CD4-positive, CD25-positive, alpha-beta regulatory T cell (primary cell): ENCODE results near the gene SEMA6B. TPM values are rescaled to one million over a fixed set of nuclear protein-coding genes. Genes with fewer than 3 reads are reported as not detected.
"Not testable (repeated sequence)": the region's sequence is repeated elsewhere in the genome, so short reads cannot be mapped to it uniquely, and the experiment has no call there.

ENCODE experiments used
- ATAC-seq, 2 donors: fragments of 150-1000 bp; cut with Tn5 transposase; one replicate each; pipeline ENCODE4 v1.10.0; 2021; ENCODE audit warnings: low read depth in 2 of 2, moderate number of reproducible peaks in 2 of 2, moderate library complexity in 1 of 2
- DNase-seq, 3 donors: peaks; one replicate each; pipeline versions ENCODE4 v3.0.0 to v3.0.0-alpha.2; 2012 to 2022; ENCODE audit warnings: mixed read lengths in 1 of 3
- H3K27ac ChIP-seq: one replicate; pipeline ENCODE4 v1.7.0; 2013; ENCODE audit warnings: mild to moderate bottlenecking, low read length; ENCODE audit not compliant: insufficient read depth, poor library complexity, severe bottlenecking
- H3K27me3 ChIP-seq: one replicate; pipeline ENCODE4 v1.7.0; 2013; ENCODE audit warnings: low read length; ENCODE audit not compliant: control insufficient read depth, insufficient read depth
- H3K36me3 ChIP-seq: one replicate; pipeline ENCODE4 v1.7.0; 2013; ENCODE audit warnings: mild to moderate bottlenecking, low read length, moderate library complexity; ENCODE audit not compliant: control insufficient read depth, insufficient read depth
- H3K4me1 ChIP-seq: 2 replicates; pipeline ENCODE4 v1.7.0; 2013; ENCODE audit warnings: mild to moderate bottlenecking, low read length; ENCODE audit not compliant: insufficient read depth, control insufficient read depth, poor library complexity, severe bottlenecking
- H3K4me3 ChIP-seq: one replicate; pipeline ENCODE4 v1.7.0; 2013; ENCODE audit warnings: low read depth, mild to moderate bottlenecking, low read length, moderate library complexity
- H3K9me3 ChIP-seq, 2 experiments: 1 replicate in 1 of 2; 2 replicates in 1 of 2; pipeline ENCODE4 v1.7.0; 2013; ENCODE audit warnings: low read length in 2 of 2, mild to moderate bottlenecking in 1 of 2, moderate library complexity in 1 of 2; ENCODE audit not compliant: control insufficient read depth in 2 of 2
- H3K27ac Mint-ChIP-seq, 3 donors: one replicate each; pipeline ENCODE4 v1.8.0; 2020 to 2022; ENCODE audit warnings: mild to moderate bottlenecking in 3 of 3, mixed read lengths in 3 of 3, moderate library complexity in 2 of 3
- H3K27me3 Mint-ChIP-seq: one replicate; pipeline ENCODE4 v1.8.0; 2022; ENCODE audit warnings: mild to moderate bottlenecking, mixed read lengths
- H3K36me3 Mint-ChIP-seq: one replicate; pipeline ENCODE4 v1.8.0; 2020; ENCODE audit warnings: mixed read lengths
- H3K4me1 Mint-ChIP-seq, 4 donors: one replicate each; pipeline ENCODE4 v1.8.0; 2020 to 2022; ENCODE audit warnings: mixed read lengths in 4 of 4, mild to moderate bottlenecking in 1 of 4
- H3K4me3 Mint-ChIP-seq, 4 donors: one replicate each; pipeline ENCODE4 v1.8.0; 2020 to 2022; ENCODE audit warnings: mild to moderate bottlenecking in 4 of 4, mixed read lengths in 4 of 4, moderate library complexity in 3 of 4
- H3K9me3 Mint-ChIP-seq, 7 donors: one replicate each; pipeline ENCODE4 v1.8.0; 2020 to 2022; ENCODE audit warnings: mixed read lengths in 7 of 7, mild to moderate bottlenecking in 3 of 7, moderate library complexity in 2 of 7
- polyA plus RNA-seq, 4 donors: library from polyadenylated mRNA; unstranded; fragments of 300-500 nt; fragmentation: Illumina TruSeq; gene quantifications; one replicate each; pipeline ENCODE4 v1.2.3, GENCODE V29; 2021
- total RNA-seq: library from RNA; stranded (reverse); gene quantifications from one replicate; pipeline ENCODE4 v1.2.3, GENCODE V29; 2022

Gene SEMA6B
- total and polyA plus RNA-seq, 5 donors from 2014 or later: not detected

- Mint-ChIP-seq H3K4me3 (no peak overlapping the region), H3K9me3 (peaks cover 0 to 1% (median 0%) of the 10 kb centered on the region in 7 donors), H3K4me1 (peaks cover 0 to 4% (median 2%) of the 10 kb centered on the region in 4 donors), H3K27me3 (peaks cover 4% of the 10 kb centered on the region), H3K36me3 (no peaks in the 10 kb centered on the region), H3K27ac (no peak overlapping the region)
- Histone ChIP-seq H3K36me3 (no peaks in the 10 kb centered on the region), H3K4me1 (peaks cover 7% of the 10 kb centered on the region), H3K9me3 (no peaks in the 10 kb centered on the region), H3K27me3 (no peaks in the 10 kb centered on the region), H3K27ac (no peak overlapping the region), H3K4me3 (no peak overlapping the region)
- no peak for DNase-seq
- ATAC-seq: no peak
Observed at GRCh38 chr19:4533835-4534424, 25.6 kb downstream of the SEMA6B start.

- no peak overlapping the region for H3K4me3 Mint-ChIP-seq
- peaks cover 8% of the 10 kb centered on the region for H3K27me3 Mint-ChIP-seq
- Histone ChIP-seq H3K4me3 (no peak overlapping the region), H3K36me3 (no peaks in the 10 kb centered on the region), H3K4me1 (peaks cover 7% of the 10 kb centered on the region), H3K27ac (no peak overlapping the region), H3K27me3 (no peaks in the 10 kb centered on the region), H3K9me3 (no peaks in the 10 kb centered on the region)
- peaks cover 0 to 1% (median 0%) of the 10 kb centered on the region in 7 donors for H3K9me3 Mint-ChIP-seq
- H3K27ac Mint-ChIP-seq: peak overlapping the region in 1 of 3 donors; percentile 0
- peaks cover 0 to 4% (median 2%) of the 10 kb centered on the region in 4 donors for H3K4me1 Mint-ChIP-seq
- H3K36me3 Mint-ChIP-seq: no peaks in the 10 kb centered on the region
- no peak for ATAC-seq
- DNase-seq: no peak
Observed at GRCh38 chr19:4533334-4533733, 26.1 kb downstream of the SEMA6B start.

- Histone ChIP-seq H3K9me3 (no peaks in the 10 kb centered on the region), H3K27ac (no peak overlapping the region), H3K4me1 (peaks cover 7% of the 10 kb centered on the region), H3K4me3 (no peak overlapping the region), H3K27me3 (no peaks in the 10 kb centered on the region), H3K36me3 (no peaks in the 10 kb centered on the region)
- Mint-ChIP-seq H3K4me3 (no peak overlapping the region), H3K9me3 (peaks cover 0 to 1% (median 0%) of the 10 kb centered on the region in 7 donors), H3K36me3 (no peaks in the 10 kb centered on the region), H3K4me1 (peaks cover 0 to 4% (median 2%) of the 10 kb centered on the region in 4 donors), H3K27me3 (peaks cover 8% of the 10 kb centered on the region), H3K27ac (peak overlapping the region in 1 of 3 donors; percentile 79)
- ATAC-seq (no peak), DNase-seq (no peak)
Observed at GRCh38 chr19:4531562-4532165, 27.8 kb downstream of the SEMA6B start.

DNA sequence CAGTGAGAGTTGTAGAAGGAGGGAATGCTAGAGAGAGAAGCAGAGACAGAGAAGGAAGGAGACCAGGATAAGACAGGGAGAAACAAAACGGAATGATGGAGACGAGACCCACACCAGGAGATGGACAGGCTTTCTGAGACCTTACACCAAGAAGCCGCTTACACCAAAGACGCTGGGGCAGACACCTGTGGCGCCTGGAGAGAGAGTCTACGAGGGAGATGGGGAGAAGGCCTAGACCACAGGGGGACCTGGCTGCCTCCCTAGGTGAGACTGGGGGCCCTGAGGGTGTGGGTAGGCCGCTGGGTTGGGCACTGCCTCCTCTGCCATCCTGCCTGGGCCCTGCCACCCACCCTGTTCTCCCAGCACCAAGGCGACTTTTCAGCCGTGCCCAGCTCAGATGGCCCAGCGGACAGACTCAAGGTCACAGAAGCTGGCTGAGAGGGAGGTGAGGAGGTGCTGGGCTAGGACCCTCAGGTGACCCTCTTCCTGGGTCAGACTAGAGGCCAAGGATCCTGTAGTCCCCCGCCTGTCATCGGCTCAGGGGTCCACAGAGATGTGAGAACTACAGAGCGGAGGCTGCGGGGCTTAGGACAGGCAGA, 29.5 kb downstream of the SEMA6B start:
- Mint-ChIP-seq H3K36me3 (no peaks in the 10 kb centered on the region), H3K4me1 (no peaks in the 10 kb centered on the region), H3K9me3 (peaks cover 0 to 1% (median 0%) of the 10 kb centered on the region in 7 donors), H3K27ac (peak overlapping the region in 1 of 3 donors; percentile 68), H3K4me3 (no peak overlapping the region), H3K27me3 (peaks cover 4% of the 10 kb centered on the region)
- peaks cover 1% of the 10 kb centered on the region for H3K4me1 ChIP-seq
- no peak overlapping the region for H3K27ac ChIP-seq
- DNase-seq (no peak), ATAC-seq (no peak)
- no peaks in the 10 kb centered on the region for H3K36me3 ChIP-seq
- no peaks in the 10 kb centered on the region for H3K27me3 ChIP-seq
- no peak overlapping the region for H3K4me3 ChIP-seq
- no peaks in the 10 kb centered on the region for H3K9me3 ChIP-seq

DNA sequence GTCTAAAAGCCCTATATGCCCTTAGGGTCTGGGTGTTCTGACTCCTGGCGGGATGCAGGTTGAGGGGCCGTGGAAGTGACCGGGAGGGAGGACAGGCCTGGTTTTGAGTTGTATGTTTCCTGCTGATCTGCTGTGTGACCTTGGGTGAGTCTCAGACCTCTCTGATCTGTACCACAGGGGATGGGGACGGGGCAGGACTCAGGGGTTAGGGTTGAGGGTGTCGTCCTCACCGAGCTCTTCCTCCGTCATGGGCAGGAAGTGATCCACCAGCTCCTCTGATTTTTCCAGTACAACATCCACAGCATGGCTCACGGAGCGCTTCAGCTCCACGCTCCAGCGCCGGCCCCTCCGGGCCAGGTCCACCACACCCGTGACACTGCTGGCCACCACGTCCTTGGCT, 30.6 kb downstream of the SEMA6B start:
- Histone ChIP-seq H3K36me3 (no peaks in the 10 kb centered on the region), H3K9me3 (no peaks in the 10 kb centered on the region), H3K4me3 (no peak overlapping the region), H3K4me1 (no peaks in the 10 kb centered on the region), H3K27me3 (no peaks in the 10 kb centered on the region), H3K27ac (no peak overlapping the region)
- ATAC-seq (no peak), DNase-seq (no peak)
- Mint-ChIP-seq H3K36me3 (no peaks in the 10 kb centered on the region), H3K27me3 (peaks cover 4% of the 10 kb centered on the region), H3K4me1 (no peaks in the 10 kb centered on the region), H3K4me3 (no peak overlapping the region), H3K9me3 (no peaks in the 10 kb centered on the region), H3K27ac (peak overlapping the region in 1 of 3 donors; percentile 69)

DNA sequence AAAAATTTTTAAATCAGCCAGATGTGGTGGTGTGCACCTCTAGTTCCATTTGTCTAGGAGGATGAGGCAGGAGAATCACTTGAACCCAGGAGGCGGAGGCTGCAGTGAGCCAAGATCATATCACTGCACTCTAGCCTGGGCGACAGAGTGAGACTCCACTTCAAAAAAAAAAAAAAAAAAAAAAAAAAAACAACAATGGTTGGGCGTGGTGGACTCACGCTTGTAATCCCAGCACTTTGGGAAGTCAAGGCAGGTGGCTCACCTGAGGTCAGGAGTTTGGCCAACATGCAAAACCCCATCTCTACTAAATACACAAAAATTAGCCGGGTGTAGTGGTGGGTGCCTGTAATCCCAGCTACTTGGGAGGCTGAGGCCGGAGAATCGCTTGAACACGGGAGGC, 32.1 kb downstream of the SEMA6B start:
- not testable (repeated sequence) for H3K4me1 ChIP-seq, H3K27me3 Mint-ChIP-seq, H3K9me3 ChIP-seq, H3K36me3 ChIP-seq, H3K4me3 ChIP-seq, H3K27ac ChIP-seq, H3K9me3 Mint-ChIP-seq, ATAC-seq, DNase-seq, H3K4me1 Mint-ChIP-seq, H3K27me3 ChIP-seq, H3K4me3 Mint-ChIP-seq, H3K27ac Mint-ChIP-seq, H3K36me3 Mint-ChIP-seq

- H3K27me3 Mint-ChIP-seq: peaks cover 18% of the 10 kb centered on the region
- no peaks in the 10 kb centered on the region for H3K36me3 Mint-ChIP-seq
- Histone ChIP-seq H3K4me3 (no peak overlapping the region), H3K4me1 (no peaks in the 10 kb centered on the region), H3K27ac (no peak overlapping the region), H3K9me3 (no peaks in the 10 kb centered on the region), H3K27me3 (no peaks in the 10 kb centered on the region), H3K36me3 (no peaks in the 10 kb centered on the region)
- H3K9me3 Mint-ChIP-seq: no peaks in the 10 kb centered on the region
- no peak overlapping the region for H3K4me3 Mint-ChIP-seq
- ATAC-seq: no peak
- H3K4me1 Mint-ChIP-seq: no peaks in the 10 kb centered on the region
- no peak for DNase-seq
- no peak overlapping the region for H3K27ac Mint-ChIP-seq
Observed at GRCh38 chr19:4525563-4526002, 33.9 kb downstream of the SEMA6B start.
